GM18505 (cell line): ENCODE measurements around the gene PKP1.

Experiments used
- ATAC-seq: cut with Tn5 transposase; IDR thresholded peaks from one replicate; pipeline ENCODE4 v1.9.1; 2021; ENCODE audit not compliant: unreplicated experiment
- POLR2A ChIP-seq: IDR thresholded peaks from 4 replicates; pipeline ENCODE4 v1.6.1; 2011; ENCODE audit warnings: borderline replicate concordance; ENCODE audit not compliant: insufficient read depth, insufficient read length; ENCODE audit errors: extremely low read depth

Gene PKP1

DNA sequence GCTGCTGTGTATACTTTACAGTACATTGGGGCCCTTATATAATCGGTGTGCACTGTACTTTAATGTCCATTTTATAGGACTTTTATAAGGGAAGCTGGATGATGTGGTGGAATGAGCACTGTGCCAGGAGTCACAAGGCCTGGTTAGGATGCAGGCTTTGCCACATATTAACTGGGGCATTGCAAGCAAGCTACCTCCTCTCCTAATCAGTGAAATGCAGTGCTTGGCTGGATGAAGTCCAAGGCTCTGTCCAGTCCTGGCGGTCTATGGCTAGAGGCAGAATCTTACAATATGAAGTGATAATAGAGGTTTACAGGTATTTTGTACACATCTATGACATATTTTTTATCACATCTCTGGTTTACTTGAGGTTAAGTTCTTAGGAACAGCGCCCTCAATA is 1.7 kb upstream of the PKP1 start:
- no peak for TF ChIP-seq POLR2A
- no peak for ATAC-seq

DNA sequence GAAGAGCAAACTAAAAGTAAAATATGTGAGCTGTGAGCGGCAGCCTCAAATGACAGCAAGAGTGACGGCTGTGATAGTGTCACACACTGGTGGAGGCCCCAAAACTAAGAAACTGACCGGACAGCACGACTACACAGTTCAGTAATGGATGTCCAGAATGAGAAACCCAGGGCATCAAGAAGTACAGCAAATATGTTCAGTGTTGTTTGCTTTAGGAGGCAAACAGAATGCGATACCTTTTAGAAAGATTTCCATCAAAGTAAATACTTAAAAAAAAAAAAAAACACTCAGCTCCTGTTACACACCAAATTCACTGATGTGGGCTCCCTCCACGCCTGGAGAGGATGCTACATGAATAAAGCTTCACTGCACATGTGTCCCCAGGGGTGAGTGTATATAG is 1.1 kb upstream of the PKP1 start:
- no peak for TF ChIP-seq POLR2A
- no peak for ATAC-seq

DNA sequence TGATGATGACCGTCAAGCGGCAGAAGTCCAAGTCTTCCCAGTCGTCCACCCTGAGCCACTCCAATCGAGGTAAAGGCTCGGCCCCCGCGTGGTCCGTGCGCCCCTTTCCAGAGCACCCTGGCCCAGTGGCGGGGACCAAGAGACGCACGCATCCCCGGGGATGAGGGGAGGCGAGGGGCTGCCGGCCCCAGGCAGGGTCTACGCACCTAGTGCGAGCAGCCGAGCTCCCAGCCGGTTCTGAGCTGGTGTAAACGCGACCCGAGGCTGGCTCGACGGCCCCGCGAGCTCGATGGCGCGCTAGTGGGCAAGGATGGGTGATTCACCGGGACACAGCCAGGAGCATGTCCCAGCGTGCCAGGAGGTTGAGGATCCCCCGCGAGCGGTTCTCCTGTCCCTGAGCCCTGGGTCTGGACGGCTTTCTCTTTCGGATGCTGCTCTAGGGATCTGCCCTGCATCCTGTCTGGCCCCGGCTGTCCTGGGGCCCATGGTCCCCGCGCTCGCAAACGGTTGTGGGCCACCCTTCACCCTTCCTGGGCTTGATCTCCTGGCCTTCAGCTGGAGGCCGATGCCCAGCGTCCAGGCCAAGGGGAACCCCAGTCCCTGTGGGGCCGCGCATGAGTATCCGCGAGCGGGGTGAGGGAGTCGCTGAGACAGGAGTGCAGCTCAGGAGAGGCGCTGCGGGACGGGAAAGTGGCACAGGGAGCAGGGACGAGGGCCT is 689 bp downstream of the PKP1 start:
- no peak for TF ChIP-seq POLR2A
- ATAC-seq = no peak

DNA sequence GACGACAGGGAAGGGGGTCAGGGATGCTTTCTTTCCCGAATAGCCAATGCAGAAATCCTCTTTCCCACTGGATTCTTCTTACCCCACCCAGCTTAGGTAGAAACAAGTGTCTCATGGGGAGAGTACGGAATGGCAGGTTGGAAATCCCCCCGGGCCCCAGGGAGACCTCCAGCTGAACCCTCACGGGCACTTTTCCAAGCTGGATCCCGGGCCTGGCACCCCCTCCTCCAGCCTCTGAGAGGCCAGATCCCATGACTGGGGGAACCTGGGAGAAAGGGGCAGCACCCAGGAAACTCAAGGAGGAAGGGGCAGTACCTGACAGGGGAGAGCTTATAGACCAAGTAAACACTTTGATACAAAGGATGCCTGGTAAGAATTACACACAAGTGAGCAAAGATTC is 1.3 kb downstream of the PKP1 start:
- no peak for ATAC-seq
- TF ChIP-seq POLR2A = no peak

DNA sequence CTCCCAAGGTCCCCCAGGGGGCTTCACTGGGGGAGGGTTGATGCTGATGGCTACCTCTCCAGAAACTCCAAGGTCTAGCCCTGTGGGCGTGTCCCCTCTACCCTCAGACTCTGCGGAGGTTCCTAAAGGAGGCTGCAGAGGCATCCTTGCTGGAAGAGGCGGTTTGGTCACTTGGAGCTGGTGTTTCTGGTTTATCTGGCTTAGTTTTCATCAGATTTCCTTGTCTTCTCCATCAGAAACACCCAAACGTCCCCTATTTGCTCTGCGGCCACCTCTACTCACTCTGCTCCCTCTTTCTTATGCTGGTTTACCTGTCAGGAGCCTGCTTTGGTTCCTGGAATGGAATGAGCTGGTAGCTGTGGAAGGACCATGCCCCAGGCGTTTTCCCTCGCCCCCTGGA is 2.5 kb downstream of the PKP1 start:
- no peak for ATAC-seq
- TF ChIP-seq POLR2A = no peak

DNA sequence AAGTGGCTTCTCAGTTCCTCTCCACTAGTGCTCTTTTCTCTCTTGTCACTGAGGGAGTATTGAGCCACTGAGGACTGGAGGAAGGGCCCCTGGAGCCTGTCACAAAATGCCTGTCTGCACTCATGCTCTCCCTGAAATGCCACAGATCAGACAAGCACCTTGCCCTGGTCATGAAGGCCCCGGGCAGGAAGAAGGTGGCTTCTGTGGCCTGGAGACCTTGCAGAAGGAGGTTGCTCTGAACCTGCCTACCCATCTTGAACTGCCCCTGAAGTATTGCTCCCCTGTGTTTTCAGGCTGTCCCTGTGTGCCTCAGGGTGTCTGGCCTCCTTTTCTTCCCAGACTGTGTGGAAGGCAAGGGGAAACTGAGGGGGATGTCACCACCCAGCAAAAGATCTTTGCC is 3.1 kb downstream of the PKP1 start:
- ATAC-seq = no peak
- TF ChIP-seq POLR2A = no peak

DNA sequence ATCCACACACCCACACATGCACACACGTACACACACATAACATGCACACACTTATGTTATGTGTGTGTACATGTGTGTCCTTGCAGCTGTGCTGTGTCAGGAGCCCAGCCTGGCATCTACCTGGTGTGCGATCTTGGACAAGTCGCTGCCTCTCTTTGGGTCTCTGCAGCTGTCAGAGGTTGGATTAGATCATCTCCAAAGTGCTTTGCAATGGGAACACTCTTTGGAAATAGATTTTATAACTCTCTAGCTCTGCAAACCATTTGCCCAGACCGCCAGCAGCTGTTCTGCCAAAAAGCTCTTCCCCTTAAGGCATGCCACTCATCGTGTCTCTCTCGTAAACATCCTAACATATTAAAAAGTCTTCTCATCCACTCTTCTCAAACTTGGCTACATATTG is 4.7 kb downstream of the PKP1 start:
- no peak for TF ChIP-seq POLR2A
- ATAC-seq = no peak

DNA sequence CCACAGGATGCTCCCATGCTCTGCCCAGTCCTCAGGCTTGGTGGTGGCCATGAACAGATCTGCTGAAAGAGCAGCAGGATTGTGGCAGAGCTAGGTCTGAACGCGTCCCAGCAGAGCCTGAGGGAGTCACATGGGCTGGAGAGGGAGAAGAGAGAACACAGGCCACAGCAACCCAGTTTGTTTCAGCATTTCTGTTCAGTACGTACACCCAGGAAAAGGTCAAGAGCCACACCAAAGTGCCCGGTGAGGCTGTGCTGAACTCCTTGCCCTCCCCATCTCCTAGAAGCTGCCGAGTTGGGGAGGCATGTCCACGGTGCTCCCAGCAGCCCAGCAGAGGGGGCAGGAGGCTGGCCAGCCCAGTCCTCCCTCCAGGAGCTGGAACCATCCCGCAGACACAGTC is 5.5 kb downstream of the PKP1 start:
- no peak for TF ChIP-seq POLR2A
- ATAC-seq = no peak

DNA sequence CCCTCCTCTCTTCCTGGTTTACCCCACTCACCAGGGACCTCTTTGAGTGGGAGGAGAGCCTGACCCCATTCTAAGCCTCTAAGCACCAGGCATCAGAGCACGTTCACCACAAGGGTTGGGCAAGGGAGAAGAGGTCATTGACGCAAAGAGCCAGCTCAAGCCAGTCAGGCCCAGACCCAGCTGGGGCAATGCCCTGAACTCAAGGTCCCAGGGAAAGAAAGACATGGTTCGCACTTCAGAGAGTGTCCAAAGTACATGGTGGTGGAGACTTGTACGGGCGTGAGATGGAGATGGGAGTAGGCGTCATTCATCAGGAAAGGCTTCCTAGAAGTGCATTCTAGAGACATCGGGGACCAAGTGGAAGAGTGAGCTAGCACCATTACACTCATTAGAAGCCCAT is 7.2 kb downstream of the PKP1 start:
- no peak for ATAC-seq

DNA sequence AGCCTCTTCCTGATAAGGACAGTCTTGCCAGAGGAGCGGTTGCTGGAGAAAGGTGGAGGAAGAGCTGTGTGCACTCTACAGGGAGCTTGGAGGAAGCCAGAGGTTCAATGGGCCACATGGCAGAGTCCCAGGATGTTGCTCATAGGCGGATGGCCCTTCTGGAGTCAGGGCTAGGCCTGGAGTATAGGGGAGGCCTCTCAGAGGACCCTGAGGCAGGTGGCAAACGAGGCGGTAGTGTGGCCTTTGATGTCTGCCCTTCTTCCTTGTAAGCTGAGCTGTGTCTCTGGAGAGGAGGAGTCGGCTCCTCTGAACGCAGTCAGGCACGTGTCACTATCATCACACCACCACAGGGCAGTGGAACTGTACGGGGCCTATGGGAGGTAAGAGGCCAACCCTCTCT is 8.6 kb downstream of the PKP1 start:
- TF ChIP-seq POLR2A = no peak
- ATAC-seq = no peak

More for the DNA sequence above, 7.2 kb downstream of the PKP1 start:
- no peak for TF ChIP-seq POLR2A

DNA sequence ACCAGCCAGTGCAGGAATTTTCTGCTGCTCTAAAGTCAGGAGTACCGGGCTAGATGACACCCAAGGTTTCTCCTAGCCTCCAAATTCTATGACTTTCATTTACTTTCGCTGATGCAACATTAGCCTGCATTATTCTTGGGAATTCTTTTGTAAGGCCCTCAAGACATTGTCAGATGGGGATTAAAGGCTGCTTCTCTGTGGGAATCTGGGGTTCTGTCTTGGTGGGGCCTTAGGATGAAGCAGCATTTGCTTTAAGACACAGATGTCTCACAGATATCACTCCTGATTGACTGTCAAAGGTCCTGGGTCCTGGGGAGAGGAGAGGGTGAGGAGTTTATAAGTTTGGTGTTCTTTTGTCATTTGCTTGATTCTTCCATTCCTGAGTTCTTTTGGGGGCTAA is 11.6 kb downstream of the PKP1 start:
- no peak for TF ChIP-seq POLR2A
- ATAC-seq = no peak

DNA sequence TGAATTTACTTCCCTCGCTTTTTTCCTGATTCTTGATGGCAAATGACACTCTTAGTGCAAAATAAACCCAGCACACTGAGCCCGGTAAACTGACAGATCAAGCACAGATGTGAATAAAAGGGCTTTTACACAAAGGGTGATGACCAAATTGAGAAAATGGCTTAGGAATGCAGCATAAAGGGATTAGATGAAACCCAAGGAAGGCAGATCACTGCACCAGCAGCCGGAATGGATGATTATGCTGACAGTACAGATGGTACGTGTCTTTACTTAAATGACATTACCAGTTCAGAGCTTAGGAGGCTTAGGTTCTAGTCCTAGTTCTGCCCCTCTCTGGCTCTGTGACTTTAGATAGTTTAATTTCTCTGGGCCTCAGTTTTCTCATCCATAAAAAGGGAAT is 12.0 kb downstream of the PKP1 start:
- ATAC-seq = no peak

DNA sequence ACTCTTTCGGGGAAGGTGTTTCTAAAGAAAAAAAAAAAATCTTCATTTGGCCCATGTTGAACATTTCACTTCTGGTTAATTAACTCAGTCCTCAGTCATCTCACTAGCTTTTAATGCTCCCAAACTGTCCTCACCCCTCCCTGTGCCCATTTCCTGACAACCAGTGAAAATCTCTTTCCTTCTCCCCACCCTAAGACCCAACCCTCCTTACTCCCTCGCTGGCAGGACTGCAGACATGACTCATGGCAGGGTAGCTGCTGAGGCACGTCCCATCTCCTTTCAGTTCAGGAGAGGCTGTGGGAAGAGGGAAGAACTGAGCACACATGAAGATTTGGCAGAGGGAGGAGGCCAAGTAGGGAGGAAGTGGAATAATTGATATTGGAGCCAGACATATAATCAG is 12.6 kb downstream of the PKP1 start:
- TF ChIP-seq POLR2A = no peak
- no peak for ATAC-seq

More for the DNA sequence above, 12.0 kb downstream of the PKP1 start:
- TF ChIP-seq POLR2A = no peak

DNA sequence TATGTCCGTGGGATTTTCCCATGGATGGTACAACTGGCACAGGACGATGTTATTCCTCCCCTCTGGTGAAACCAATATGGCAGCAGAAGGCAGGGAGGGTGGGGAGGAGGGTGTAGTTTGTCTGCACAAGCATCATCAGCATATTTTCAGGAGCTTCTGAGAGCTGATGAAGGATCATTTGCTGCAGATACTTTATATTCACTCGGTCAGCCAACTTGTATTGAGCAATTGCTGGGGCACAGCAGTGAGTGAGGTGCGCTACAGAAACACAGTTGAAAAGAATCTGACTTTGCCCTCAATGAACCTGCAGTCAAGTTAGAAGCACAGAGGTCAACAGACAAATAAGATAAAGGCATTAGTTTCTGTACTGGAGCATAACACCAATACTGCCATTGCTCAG is 13.0 kb downstream of the PKP1 start:
- TF ChIP-seq POLR2A = no peak
- ATAC-seq = no peak

DNA sequence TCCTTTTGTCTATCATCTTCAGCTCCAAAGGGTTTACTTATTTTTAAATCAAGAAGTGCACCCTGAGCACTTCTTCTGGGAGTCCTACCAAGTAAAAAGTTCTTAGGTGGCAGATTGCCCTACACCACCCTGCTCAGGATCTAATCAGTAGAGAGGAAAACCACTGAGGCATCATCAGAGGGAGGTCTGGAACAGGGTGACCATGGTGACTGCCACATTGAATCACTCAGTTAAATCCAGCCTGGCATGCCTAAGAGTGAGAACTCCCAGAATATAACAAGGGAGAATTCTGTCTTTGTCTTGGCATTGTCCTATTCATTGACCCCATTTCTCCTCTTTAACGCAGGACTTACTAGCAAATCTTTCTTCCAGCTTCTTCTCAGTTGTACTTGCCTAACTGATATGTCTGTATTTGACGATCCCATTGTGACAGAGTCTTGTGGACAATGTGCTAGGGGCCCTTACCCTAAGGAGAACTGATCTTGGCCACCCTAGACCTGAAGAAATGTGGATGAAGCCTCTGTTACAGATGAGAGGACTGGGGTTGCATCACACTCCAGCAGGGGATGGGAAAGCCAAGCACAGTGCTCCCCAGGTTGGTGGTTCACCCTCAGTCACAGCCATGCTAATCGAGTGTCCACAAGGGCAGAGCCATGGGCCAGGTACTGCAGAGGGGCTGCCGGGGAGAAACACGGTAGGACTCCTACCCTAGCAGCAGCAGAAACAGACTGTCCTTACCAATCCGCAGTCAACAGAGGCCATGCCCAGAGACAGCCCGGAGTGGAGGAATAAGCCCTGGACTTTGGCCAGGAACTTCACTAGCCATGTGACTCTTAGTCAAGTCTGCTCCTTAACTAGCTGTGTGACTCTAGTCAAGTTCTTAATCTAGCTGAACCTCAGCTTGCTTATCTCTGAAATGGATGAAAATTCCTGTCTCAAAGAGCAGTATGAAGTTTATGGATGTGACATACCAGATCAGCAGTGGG is 15.4 kb downstream of the PKP1 start:
- ATAC-seq = no peak
- TF ChIP-seq POLR2A = no peak

DNA sequence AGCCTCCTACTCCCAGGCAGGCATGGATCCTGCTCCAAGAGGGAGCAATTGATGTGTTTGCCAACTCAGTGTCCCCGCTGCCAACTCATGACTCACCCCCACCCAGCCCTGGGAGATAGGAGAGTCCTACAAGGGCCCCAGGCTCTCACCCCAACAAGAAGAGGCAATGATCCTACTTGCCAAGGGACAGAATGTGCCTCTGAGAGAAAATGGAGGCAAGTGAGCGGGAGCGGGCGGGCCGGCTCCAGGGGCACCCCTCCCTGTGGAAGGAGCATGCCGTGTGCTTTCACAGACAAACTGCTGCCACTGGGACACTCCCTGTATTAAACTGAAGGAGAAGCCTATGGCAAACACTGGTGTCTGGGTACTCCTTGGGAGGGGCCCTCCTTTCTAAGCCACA is 16.7 kb downstream of the PKP1 start:
- ATAC-seq = no peak

More for the DNA sequence above, 16.7 kb downstream of the PKP1 start:
- no peak for TF ChIP-seq POLR2A
